LNCaP clone FGC (cell line): ENCODE results near the gene OSBPL1A.
"Not testable (repeated sequence)": the region's sequence is repeated elsewhere in the genome, so short reads cannot be mapped to it uniquely, and the experiment has no call there.

Experiments used
- DNase-seq: peaks from one replicate; pipeline ENCODE4 v3.0.0-alpha.2; 2011; ENCODE audit warnings: low read depth
- H3K4me3 ChIP-seq: 2 replicates; pipeline ENCODE4 v1.5.1; 2011; ENCODE audit warnings: mild to moderate bottlenecking, low read depth, low read length, control low read depth
- CTCF ChIP-seq: IDR thresholded peaks from 2 replicates; pipeline ENCODE4 v1.5.1; 2012; ENCODE audit warnings: mild to moderate bottlenecking; ENCODE audit not compliant: control insufficient read depth, insufficient read depth; ENCODE audit errors: extremely low read depth

OSBPL1A gene

DNA sequence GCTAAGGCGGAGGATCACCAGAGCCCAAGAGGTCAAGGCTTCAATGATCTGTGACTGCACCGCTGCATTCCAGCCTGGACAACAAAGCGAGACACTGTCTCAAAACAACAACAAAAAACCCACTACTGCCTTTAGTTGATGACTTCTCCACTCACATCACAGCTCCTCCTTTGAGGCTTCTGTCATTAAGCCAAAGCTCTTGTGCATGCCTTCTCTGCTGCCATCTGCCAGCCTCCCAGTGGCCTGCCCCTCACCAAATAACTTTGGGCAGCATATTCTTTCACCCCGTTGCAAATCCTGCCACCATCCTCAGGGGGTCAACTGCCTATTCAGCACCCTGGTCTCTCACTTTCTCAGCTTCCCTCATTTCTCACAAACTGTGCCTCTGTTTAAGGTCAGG is 27.5 kb downstream of the OSBPL1A start:
- DNase-seq: no peak

GRCh38 chr18:24369426-24369825 is 28.2 kb downstream of the OSBPL1A start:
- no peak for TF ChIP-seq CTCF
- DNase-seq: no peak
- no peak overlapping the region for H3K4me3 ChIP-seq

More for the DNA sequence above, 27.5 kb downstream of the OSBPL1A start:
- no peak for TF ChIP-seq CTCF
- H3K4me3 ChIP-seq: no peak overlapping the region

- no peak for TF ChIP-seq CTCF
- no peak for DNase-seq
- H3K4me3 ChIP-seq: no peak overlapping the region
Measured at GRCh38 chr18:24368749-24369148, 28.9 kb downstream of the OSBPL1A start.

DNA sequence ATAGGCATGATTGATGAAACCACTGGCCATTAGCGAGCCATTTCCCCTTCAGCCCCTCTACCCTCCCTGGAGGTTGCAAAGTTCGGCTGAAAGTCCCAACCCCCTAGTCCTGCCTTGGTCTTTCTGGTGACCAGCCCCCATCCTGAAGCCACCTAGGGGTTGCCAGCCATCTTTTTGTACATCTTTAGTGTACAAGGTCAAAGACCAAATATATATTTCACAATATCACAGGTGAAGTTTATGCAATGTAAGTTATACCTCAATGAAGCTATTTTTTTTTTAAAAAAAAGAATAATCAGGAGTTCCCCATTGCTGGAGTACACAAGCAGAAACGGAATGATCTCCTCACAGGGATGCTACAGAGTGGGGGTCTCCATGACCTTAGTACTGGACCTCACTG is 31.3 kb downstream of the OSBPL1A start:
- no peak for TF ChIP-seq CTCF
- H3K4me3 ChIP-seq: no peak overlapping the region
- no peak for DNase-seq

DNA sequence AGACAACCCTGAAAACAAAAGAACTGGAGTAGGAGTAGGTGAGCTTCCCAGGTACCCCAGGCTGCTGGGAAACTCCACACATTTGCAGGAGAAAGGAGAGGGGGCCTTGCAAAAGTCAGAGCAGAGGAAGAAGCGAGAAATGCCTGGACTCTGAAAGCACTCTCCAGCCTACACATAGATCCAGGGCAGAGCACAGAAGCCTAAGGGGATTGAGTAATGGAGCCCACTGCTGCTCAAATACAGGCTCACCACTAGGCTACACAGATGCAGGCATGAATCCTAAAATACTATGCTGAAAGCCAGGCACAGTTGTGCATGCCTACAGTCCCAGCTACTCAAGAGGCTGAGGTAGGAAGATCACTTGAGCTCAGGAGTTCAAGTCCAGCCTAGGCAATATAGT is 33.4 kb downstream of the OSBPL1A start:
- no peak for TF ChIP-seq CTCF
- no peak for DNase-seq
- no peak overlapping the region for H3K4me3 ChIP-seq

DNA sequence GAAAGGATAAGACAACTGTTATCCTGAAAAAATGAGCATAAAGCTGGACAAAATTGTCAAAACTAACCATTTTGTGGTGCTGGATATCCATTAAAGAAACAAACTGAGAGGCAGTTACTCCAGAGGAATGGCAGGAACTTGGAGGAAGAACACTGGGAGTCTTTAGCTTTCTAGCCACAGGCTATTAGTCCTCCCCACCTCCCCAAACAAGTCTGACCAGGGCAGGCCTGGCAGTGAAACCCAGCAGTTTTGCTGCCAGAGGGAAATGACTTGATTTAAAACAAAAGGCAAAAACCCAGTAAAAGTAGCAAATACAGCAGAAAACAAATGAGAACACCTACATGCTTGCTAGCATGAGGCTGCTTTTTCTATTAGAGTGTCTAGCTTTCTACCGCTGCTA is 34.9 kb downstream of the OSBPL1A start:
- H3K4me3 ChIP-seq: no peak overlapping the region
- no peak for TF ChIP-seq CTCF
- peak; percentile 61 for DNase-seq

- not testable (repeated sequence) for H3K4me3 ChIP-seq
- TF ChIP-seq CTCF: peak; percentile 56
- peak; percentile 50 for DNase-seq
Measured at GRCh38 chr18:24359787-24360530, 37.7 kb downstream of the OSBPL1A start.
